K562 (cell line): ENCODE data around the gene VENTX. TPM values are rescaled to one million over a fixed set of nuclear protein-coding genes. Genes with fewer than 3 reads are reported as not detected.
A peak's percentile ranks its signal among the peaks of the same experiment; 100 is the strongest.

ENCODE experiments used
- ATAC-seq: fragments of 200-7000 bp; cut with Tn5 transposase; 3 replicates; pipeline ENCODE4 v1.9.1; 2020; ENCODE audit warnings: moderate library complexity
- BruUV-seq: library from RNA; stranded (reverse); fragments of 400-500 nt; replicated peaks from 2 replicates; lab custom pipeline; 2021; lab: Mats Ljungman, UMichigan
- CTCF ChIA-PET: fragments of 300-600 bp; formaldehyde crosslinking; extraction: SDS; loops from one replicate; lab custom pipeline; 2021; ENCODE audit warnings: low intra/inter-chr PET ratio; lab: Yijun Ruan, JAX
- POLR2A ChIA-PET: fragments of 300-600, 350-650 bp; sonication (Branson Sonifier 250); formaldehyde crosslinking; extraction: SDS; loops from one replicate; lab custom pipeline; 2021; ENCODE audit warnings: antibody characterized with exemption, inconsistent platforms; lab: Yijun Ruan, JAX
- DNase-seq, 4 experiments: peaks; one replicate each; pipeline versions ENCODE4 v3.0.0 to v3.0.0-alpha.2; 2011 to 2018; ENCODE audit warnings: low spot score in 3 of 4, mixed read lengths in 3 of 4; ENCODE audit errors: extremely low read depth in 1 of 4
- FAIRE-seq: peaks from 2 replicates; lab custom pipeline; 2011; peaks lifted over from hg19 to GRCh38; lab: Jason Lieb, UNC
- H2AFZ ChIP-seq: 2 replicates; pipeline ENCODE4 v1.6.0; 2011; ENCODE audit warnings: low read depth, low read length, control low read depth, inconsistent platforms
- H3K27ac ChIP-seq: fragments of 200-600 bp; 3 replicates; pipeline ENCODE4 v1.8.0; 2011; ENCODE audit warnings: low read depth, mild to moderate bottlenecking, control low read depth, inconsistent platforms, low read length, moderate library complexity, mixed read lengths; ENCODE audit errors: extremely low read depth
- H3K27me3 ChIP-seq, 2 experiments: fragments of 300-600 bp in 1 of 2; 2 replicates in 1 of 2; 3 replicates in 1 of 2; pipeline versions ENCODE4 v1.6.0 to v1.8.0; 2011; ENCODE audit warnings: inconsistent platforms in 2 of 2, low read length in 2 of 2, mild to moderate bottlenecking in 1 of 2, mixed read lengths in 1 of 2, moderate library complexity in 1 of 2; ENCODE audit not compliant: control insufficient read depth in 2 of 2, insufficient read depth in 2 of 2
- H3K36me3 ChIP-seq: fragments of 300-600 bp; 3 replicates; pipeline ENCODE4 v1.8.0; 2011; ENCODE audit warnings: mild to moderate bottlenecking, low read length, inconsistent platforms; ENCODE audit not compliant: control insufficient read depth, insufficient read depth
- H3K4me1 ChIP-seq, 2 experiments: fragments of 200-600 bp in 1 of 2; replicated peaks in 1 of 2; 2 replicates in 1 of 2; 3 replicates in 1 of 2; pipeline versions ENCODE4 v1.5.1 to v1.8.0; 2011; ENCODE audit warnings: inconsistent platforms in 2 of 2, low read length in 2 of 2, mild to moderate bottlenecking in 1 of 2, mixed read lengths in 1 of 2, moderate library complexity in 1 of 2; ENCODE audit not compliant: control insufficient read depth in 2 of 2, insufficient read depth in 2 of 2
- H3K4me2 ChIP-seq: 2 replicates; pipeline ENCODE4 v1.6.1; 2011; ENCODE audit warnings: low read length, control low read depth, inconsistent platforms, mixed read lengths; ENCODE audit not compliant: insufficient read depth
- H3K4me3 ChIP-seq: fragments of 200-600 bp; sonication (generic), shearing (Covaris generic); 2 replicates; pipeline ENCODE4 v1.5.1; 2016; ENCODE audit warnings: control low read depth, inconsistent platforms
- H3K79me2 ChIP-seq: fragments of 200-600 bp; 3 replicates; pipeline ENCODE4 v1.8.0; 2011; ENCODE audit warnings: low read length, inconsistent platforms; ENCODE audit not compliant: control insufficient read depth, insufficient read depth
- H3K9ac ChIP-seq, 2 experiments: 2 replicates each; pipeline versions ENCODE4 v1.6.0 to v1.6.1; 2011; ENCODE audit warnings: low read depth in 2 of 2, low read length in 2 of 2, control low read depth in 1 of 2, inconsistent platforms in 1 of 2, mild to moderate bottlenecking in 1 of 2, mixed read lengths in 1 of 2; ENCODE audit not compliant: insufficient read depth in 1 of 2
- H3K9me1 ChIP-seq: one replicate; pipeline ENCODE4 v1.6.0; 2011; ENCODE audit warnings: inconsistent platforms, mild to moderate bottlenecking, low read length, moderate library complexity; ENCODE audit not compliant: control insufficient read depth, insufficient read depth
- H3K9me3 ChIP-seq: replicated peaks from 2 replicates; pipeline ENCODE4 v1.5.1; 2011; ENCODE audit warnings: low read depth, low read length, inconsistent platforms; ENCODE audit not compliant: control insufficient read depth, insufficient read depth
- H4K20me1 ChIP-seq: replicated peaks from 2 replicates; pipeline ENCODE4 v1.6.1; 2011; ENCODE audit warnings: low read length, inconsistent platforms, mixed read lengths; ENCODE audit not compliant: control insufficient read depth, insufficient read depth
- CREBBP ChIP-seq: IDR thresholded peaks from one replicate; pipeline ENCODE4 v1.6.1; 2012; ENCODE audit warnings: low read depth, mild to moderate bottlenecking, control low read depth, inconsistent platforms, low read length
- POLR2G ChIP-seq: fragments of 200-400 bp; formaldehyde crosslinking; IDR thresholded peaks from 2 replicates; pipeline ENCODE4 v1.6.1; 2017; ENCODE audit warnings: low read depth, mild to moderate bottlenecking, antibody characterized with exemption, low read length, moderate library complexity
- TCFL5 ChIP-seq: fragments of 250-450 bp; sonication (Bioruptor Pico); conservative IDR thresholded peaks from 2 replicates; pipeline ENCODE4 v1.6.1; 2021; ENCODE audit warnings: mild to moderate bottlenecking, moderate library complexity, matching md5 sums
- ZNF668 ChIP-seq: fragments of 250-450 bp; sonication (Bioruptor Pico); IDR thresholded peaks from 2 replicates; pipeline ENCODE4 v1.8.0; 2022; ENCODE audit warnings: mild to moderate bottlenecking, inconsistent platforms
- WGBS: fragments of 100-300 bp; shearing (Covaris generic); methylation state at CpG from one replicate; pipeline ENCODE4 v1.1.6; 2016; ENCODE audit warnings: low coverage, mixed read lengths; ENCODE audit not compliant: insufficient coverage; ENCODE audit errors: missing lambda C conversion rate; 5-methylcytosine and 5-hydroxymethylcytosine counted together
- in situ Hi-C: fragments of 300-500 bp; cut with MboI; formaldehyde crosslinking; loops from 4 replicates; pipeline ENCODE4 v1.15.0; 2018; ENCODE audit warnings: inconsistent platforms, mixed read lengths
- intact Hi-C: fragments of 100-400 bp; cut with micrococcal nuclease; formaldehyde crosslinking; loops from 2 replicates; pipeline ENCODE4 v1.14.2; 2022
- polyA plus RNA-seq, 8 experiments: library from polyadenylated mRNA; depleted of rRNA in 4 of 8; stranded (reverse) in 5 of 8; unstranded in 3 of 8; fragments of >200 nt; fragmentation: Nextera tagmentation in 2 of 8; fragmentation: Illumina TruSeq in 1 of 8; extraction: Ambion mirVana in 2 of 8; extraction: Trizol in 1 of 8; gene quantifications; 2 replicates each; pipeline versions ENCODE4 v1.2.1 to v1.2.3, GENCODE V29; 2011 to 2014; ENCODE audit warnings: inconsistent platforms in 1 of 8, missing spikeins in 1 of 8
- total RNA-seq, 7 experiments: library from RNA; depleted of rRNA in 6 of 7; stranded (reverse); fragments of >200 nt in 6 of 7; fragmentation: Illumina TruSeq in 2 of 7; extraction: Trizol in 2 of 7; gene quantifications; 2 replicates each; pipeline versions ENCODE4 v1.2.1 to v1.2.3, GENCODE V29; 2011 to 2021; ENCODE audit warnings: low replicate concordance in 1 of 7

VENTX gene
- total and polyA plus RNA-seq, 9 of the 15 experiments (the other 6 are each of a cell fraction or from before 2014, with no cell fraction given), result 0.07 to 0.70 (median 0.20) TPM; not detected in 1

DNA sequence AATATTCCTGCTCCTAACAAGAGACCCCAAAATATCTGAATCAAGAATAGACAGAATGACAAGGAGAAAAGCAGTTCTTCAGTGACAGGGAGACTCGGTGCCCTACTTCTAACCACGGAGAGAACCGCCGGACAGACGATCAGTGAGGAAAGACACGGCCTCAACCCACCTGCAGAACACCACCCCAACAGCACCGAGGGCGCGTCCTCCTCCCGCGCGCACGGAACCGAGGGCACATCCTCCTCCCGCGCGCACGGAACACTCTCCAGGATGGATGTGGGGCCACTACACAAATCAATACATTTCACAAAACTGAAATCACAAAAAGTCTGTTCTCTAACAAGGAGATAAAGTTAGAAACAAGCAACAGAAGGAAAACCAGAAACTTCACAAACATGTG is 48.7 kb downstream of the VENTX start (continued):
- TF ChIP-seq CREBBP, result no peak

DNA sequence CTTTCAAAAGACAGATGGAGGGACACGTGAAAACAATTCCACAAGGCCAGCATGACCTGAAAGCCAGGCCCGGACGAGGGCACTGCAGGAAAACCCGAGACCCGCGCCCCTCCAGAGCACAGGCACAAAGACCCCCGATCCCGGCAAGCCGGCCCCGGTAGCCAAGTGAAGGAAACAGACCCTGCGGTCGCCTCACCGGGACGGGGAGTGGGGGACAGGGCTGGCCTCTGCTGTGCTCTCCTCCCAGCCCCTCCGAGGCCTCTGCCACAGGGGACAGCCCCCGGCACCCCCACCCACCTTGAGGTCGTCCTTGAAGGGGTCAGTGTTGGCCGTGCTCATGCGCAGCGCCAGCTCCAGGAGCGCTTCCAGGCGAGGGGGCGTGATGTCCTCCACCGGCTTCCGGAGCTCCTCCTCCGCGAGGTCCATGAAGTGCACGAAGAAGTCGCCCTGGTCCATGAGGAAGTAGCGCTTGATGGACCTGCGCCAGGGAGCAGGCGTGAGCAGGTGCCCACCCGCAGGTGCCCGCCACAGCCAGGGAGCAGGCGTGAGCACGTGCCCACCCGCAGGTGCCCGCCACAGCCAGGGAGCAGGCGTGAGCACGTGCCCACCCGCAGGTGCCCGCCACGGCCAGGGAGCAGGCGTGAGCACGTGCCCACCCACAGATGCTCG is 50.3 kb downstream of the VENTX start:
- intact Hi-C loops (no loop called here), in situ Hi-C loops (no loop called here)
- ChIA-PET POLR2A (interaction anchor here (0.9 kb wide), 1 partner anchor 8 kb away, joined by 4 read pairs; no protein-coding TSS in a partner anchor), CTCF (no interaction called here)
- no peak overlapping the region for H3K27ac ChIP-seq
- H3K4me2 ChIP-seq, result no peak overlapping the region
- WGBS, result 93% methylated on average over 16 of the region's 46 CpGs
- no peaks in the 10 kb centered on the region for H3K79me2 ChIP-seq
- H3K4me3 ChIP-seq, result no peak overlapping the region
- H3K27me3 ChIP-seq, result no peaks in the 10 kb centered on the region
- H3K36me3 ChIP-seq, result peaks cover 69% of the 10 kb centered on the region
- DNase-seq (no peak), FAIRE-seq (no peak), ATAC-seq (no peak)
- no TSS peak for BruUV-seq
- H3K4me1 ChIP-seq, result no peaks in the 10 kb centered on the region
- TF ChIP-seq TCFL5 (CRISPR knock-in tag) (no peak), POLR2G (peak; percentile 28; the same call in 1 of the 2 replicates), ZNF668 (CRISPR knock-in tag) (no peak)
- no peaks in the 10 kb centered on the region for H4K20me1 ChIP-seq
- no peak overlapping the region for H3K9ac ChIP-seq
- no peaks in the 10 kb centered on the region for H3K9me1 ChIP-seq
- H3K9me3 ChIP-seq, result no peaks in the 10 kb centered on the region
- H2AFZ ChIP-seq, result no peak overlapping the region
